Endothelial cell of umbilical vein (primary cell): Measurements from ENCODE around the gene MASTL. TPM values are rescaled to one million over a fixed set of nuclear protein-coding genes. Genes with fewer than 3 reads are reported as not detected.
A peak's percentile ranks its signal among the peaks of the same experiment; 100 is the strongest.

Experiments
- BruUV-seq: library from RNA; stranded (reverse); fragments of 400-500 nt; replicated peaks from 2 replicates; lab custom pipeline; 2021; lab: Mats Ljungman, UMichigan
- CTCF ChIA-PET: fragments of 300-600, 350-600 bp; sonication (Branson Sonifier 250); formaldehyde crosslinking; loops from one replicate; lab custom pipeline; 2021; ENCODE audit warnings: antibody characterized with exemption, inconsistent platforms; lab: Charles Lee
- POLR2A ChIA-PET: fragments of 300-600, 350-600 bp; sonication (Branson Sonifier 250); formaldehyde crosslinking; loops from one replicate; lab custom pipeline; 2021; ENCODE audit warnings: antibody characterized with exemption, inconsistent platforms; lab: Charles Lee
- DNase-seq: peaks from one replicate; pipeline ENCODE4 v3.0.0-alpha.2; 2011; ENCODE audit warnings: low read depth, low spot score
- FAIRE-seq: peaks from 2 replicates; lab custom pipeline; 2011; peaks lifted over from hg19 to GRCh38; lab: Jason Lieb, UNC
- H2AFZ ChIP-seq: 2 replicates; pipeline ENCODE4 v1.6.0; 2012; ENCODE audit warnings: low read depth, low read length, control low read depth, inconsistent platforms
- H3K27ac ChIP-seq: 2 replicates; pipeline ENCODE4 v1.5.1; 2011; ENCODE audit warnings: low read depth, mild to moderate bottlenecking, control low read depth, low read length, moderate library complexity; ENCODE audit not compliant: insufficient read depth
- H3K27me3 ChIP-seq, 2 experiments: 2 replicates each; pipeline versions ENCODE4 v1.6.0 to v1.6.1; 2011; ENCODE audit warnings: low read length in 2 of 2, mixed read lengths in 1 of 2; ENCODE audit not compliant: control insufficient read depth in 2 of 2, insufficient read depth in 2 of 2
- H3K36me3 ChIP-seq, 2 experiments: 2 replicates in 1 of 2; 3 replicates in 1 of 2; pipeline ENCODE4 v1.5.1; 2011; ENCODE audit warnings: low read length in 2 of 2, mild to moderate bottlenecking in 1 of 2, moderate library complexity in 1 of 2; ENCODE audit not compliant: control insufficient read depth in 2 of 2, insufficient read depth in 2 of 2; ENCODE audit errors: extremely low read depth in 1 of 2
- H3K4me1 ChIP-seq: 3 replicates; pipeline ENCODE4 v1.5.1; 2011; ENCODE audit warnings: mild to moderate bottlenecking, low read length; ENCODE audit not compliant: control insufficient read depth, insufficient read depth; ENCODE audit errors: extremely low read depth
- H3K4me2 ChIP-seq: 2 replicates; pipeline ENCODE4 v1.6.1; 2011; ENCODE audit warnings: low read length, control low read depth, mixed read lengths; ENCODE audit not compliant: insufficient read depth
- H3K4me3 ChIP-seq, 3 experiments: fragments of 200-600 bp in 1 of 3; sonication (generic), shearing (Covaris generic) in 1 of 3; replicated peaks in 1 of 3; 2 replicates each; pipeline ENCODE4 v1.5.1; 2011 to 2016; ENCODE audit warnings: control low read depth in 3 of 3, low read length in 3 of 3, mild to moderate bottlenecking in 2 of 3, inconsistent platforms in 1 of 3, low read depth in 1 of 3, moderate library complexity in 1 of 3; ENCODE audit not compliant: insufficient read depth in 1 of 3
- H3K79me2 ChIP-seq: 2 replicates; pipeline ENCODE4 v1.6.0; 2012; ENCODE audit warnings: low read length, inconsistent platforms; ENCODE audit not compliant: control insufficient read depth, insufficient read depth
- H3K9ac ChIP-seq: replicated peaks from 2 replicates; pipeline ENCODE3; 2011; ENCODE audit warnings: low read length, control low read depth; ENCODE audit not compliant: insufficient read depth; ENCODE audit errors: extremely low read depth
- H3K9me1 ChIP-seq: replicated peaks from 3 replicates; pipeline ENCODE4 v1.6.0; 2011; ENCODE audit warnings: mild to moderate bottlenecking, low read length; ENCODE audit not compliant: control insufficient read depth, insufficient read depth; ENCODE audit errors: extremely low read depth
- H3K9me3 ChIP-seq: replicated peaks from 2 replicates; pipeline ENCODE4 v1.5.1; 2012; ENCODE audit warnings: low read length, inconsistent platforms; ENCODE audit not compliant: control insufficient read depth, insufficient read depth
- H4K20me1 ChIP-seq: replicated peaks from 2 replicates; pipeline ENCODE3; 2011; ENCODE audit warnings: mild to moderate bottlenecking, low read length; ENCODE audit not compliant: control insufficient read depth, insufficient read depth; ENCODE audit errors: extremely low read depth
- GATA2 ChIP-seq: IDR thresholded peaks from 2 replicates; pipeline ENCODE4 v1.7.0; 2011; ENCODE audit warnings: low read depth, mild to moderate bottlenecking, moderate library complexity, mixed read lengths, low read length; ENCODE audit not compliant: insufficient read length, insufficient read depth
- JUN ChIP-seq: IDR thresholded peaks from 2 replicates; pipeline ENCODE4 v1.6.1; 2011; ENCODE audit warnings: borderline replicate concordance, low read depth; ENCODE audit not compliant: insufficient read length, insufficient read depth
- MYC ChIP-seq: IDR thresholded peaks from one replicate; pipeline ENCODE4 v1.6.1; 2011; ENCODE audit warnings: mild to moderate bottlenecking, low read depth, low read length
- POLR2A ChIP-seq: IDR thresholded peaks from 2 replicates; pipeline ENCODE4 v1.6.1; 2012; ENCODE audit warnings: low read depth, mild to moderate bottlenecking, control low read depth, low read length
- dilution Hi-C: fragments of 300-500 bp; cut with MboI; formaldehyde crosslinking; loops from one replicate; pipeline ENCODE4 v1.15.0; 2019; ENCODE audit warnings: low sequenced_read_pairs; ENCODE audit not compliant: extremely low pct_ligation_motif_present
- intact Hi-C: fragments of 100-400 bp; cut with micrococcal nuclease; formaldehyde crosslinking; loops from one replicate; pipeline ENCODE4 v1.10.0; 2022
- polyA plus RNA-seq, 4 experiments: library from polyadenylated mRNA; depleted of rRNA in 3 of 4; stranded (reverse) in 3 of 4; unstranded in 1 of 4; fragments of >200 nt; gene quantifications; 2 replicates each; pipeline versions ENCODE4 v1.2.1 to v1.2.3, GENCODE V29; 2011 to 2012; ENCODE audit warnings: missing spikeins in 1 of 4
- total RNA-seq: library from RNA; stranded (reverse); gene quantifications from 2 replicates; pipeline ENCODE4 v1.2.3, GENCODE V29; 2021

The MASTL gene
- total and polyA plus RNA-seq, 2 donors (not counting 3 experiments of a cell fraction or from before 2014, with no cell fraction given) = 5.4 to 17.8 TPM

- CTCF ChIA-PET = interaction anchor here (1.9 kb wide), 1 partner anchor 67 kb away, joined by 9 read pairs; no protein-coding TSS in a partner anchor
- BruUV-seq = no TSS peak
- FAIRE-seq (no peak), DNase-seq (peak; percentile 39)
- peaks cover 0 to 10% of the 10 kb centered on the region in 2 experiments for H3K36me3 ChIP-seq
- POLR2A ChIA-PET = interaction anchor here (0.7 kb wide), 1 partner anchor 12 kb away, joined by 4 read pairs; no protein-coding TSS in a partner anchor
- H4K20me1 ChIP-seq = peaks cover 2% of the 10 kb centered on the region
- no peak for TF ChIP-seq GATA2
- TF ChIP-seq MYC = no peak
- peak overlapping the region in 1 of 3 experiments; percentile 51 for H3K4me3 ChIP-seq
- no peaks in the 10 kb centered on the region for H3K9me3 ChIP-seq
- peaks cover 13% of the 10 kb centered on the region for H3K4me1 ChIP-seq
- no peak overlapping the region for H2AFZ ChIP-seq
- no peaks in the 10 kb centered on the region for H3K27me3 ChIP-seq
- dilution Hi-C loops (no loop called here), intact Hi-C loops (loop anchor here (5.0 kb wide), 1 partner anchor 205 kb away; no protein-coding TSS in a partner anchor)
- peak overlapping the region; percentile 76 for H3K4me2 ChIP-seq
- no peaks in the 10 kb centered on the region for H3K9me1 ChIP-seq
- peak overlapping the region; percentile 14 for H3K27ac ChIP-seq
- H3K9ac ChIP-seq = no peak overlapping the region
- H3K79me2 ChIP-seq = peaks cover 47% of the 10 kb centered on the region
Observed at GRCh38 chr10:27157150-27157549, 2.0 kb downstream of the MASTL start.

GRCh38 chr10:27158421-27158820, 3.3 kb downstream of the MASTL start:
- no TSS peak for BruUV-seq
- dilution Hi-C loops (no loop called here), intact Hi-C loops (loop anchor here (5.0 kb wide), 1 partner anchor 204 kb away; no protein-coding TSS in a partner anchor)
- no peaks in the 10 kb centered on the region for H3K9me3 ChIP-seq
- H3K9me1 ChIP-seq = no peaks in the 10 kb centered on the region
- H3K4me2 ChIP-seq = no peak overlapping the region
- peaks cover 35% of the 10 kb centered on the region for H3K79me2 ChIP-seq
- H3K36me3 ChIP-seq = peaks cover 0 to 10% of the 10 kb centered on the region in 2 experiments
- H3K4me3 ChIP-seq = no peak overlapping the region
- no peak overlapping the region for H3K27ac ChIP-seq
- H3K9ac ChIP-seq = no peak overlapping the region
- ChIA-PET CTCF (interaction anchor here (0.9 kb wide), 1 partner anchor 34 kb away, joined by 3 read pairs; no protein-coding TSS in a partner anchor), POLR2A (no interaction called here)
- H2AFZ ChIP-seq = no peak overlapping the region
- DNase-seq (no peak), FAIRE-seq (no peak)
- no peak for TF ChIP-seq POLR2A
- peak; percentile 29 for TF ChIP-seq JUN
- no peaks in the 10 kb centered on the region for H3K27me3 ChIP-seq
- no peaks in the 10 kb centered on the region for H4K20me1 ChIP-seq
- peaks cover 3% of the 10 kb centered on the region for H3K4me1 ChIP-seq
